GM06990 (cell line): ENCODE data around the gene CYP2R1.

Source experiments
- DNase-seq: peaks from one replicate; pipeline ENCODE4 v3.0.0-alpha.2; 2011; ENCODE audit not compliant: insufficient read length; ENCODE audit errors: extremely low read depth
- H3K27me3 ChIP-seq: replicated peaks from 2 replicates; pipeline ENCODE4 v1.6.0; 2011; ENCODE audit warnings: low read length; ENCODE audit not compliant: control insufficient read depth, insufficient read depth
- H3K36me3 ChIP-seq: 2 replicates; pipeline ENCODE4 v1.5.1; 2011; ENCODE audit warnings: low read length; ENCODE audit not compliant: control insufficient read depth, insufficient read depth
- H3K4me3 ChIP-seq: replicated peaks from 2 replicates; pipeline ENCODE4 v1.5.1; 2011; ENCODE audit warnings: low read depth, mild to moderate bottlenecking, control low read depth, low read length
- CTCF ChIP-seq: IDR thresholded peaks from 2 replicates; pipeline ENCODE4 v1.5.1; 2011; ENCODE audit warnings: low read length, control low read depth, mild to moderate bottlenecking, inconsistent platforms; ENCODE audit not compliant: insufficient read depth, poor library complexity, severe bottlenecking

The CYP2R1 gene

GRCh38 chr11:14907411-14908213 lies 15.6 kb upstream of the CYP2R1 start:
- no peaks in the 10 kb centered on the region for H3K36me3 ChIP-seq
- TF ChIP-seq CTCF: peak; percentile 92
- no peaks in the 10 kb centered on the region for H3K27me3 ChIP-seq
- H3K4me3 ChIP-seq: no peak overlapping the region
- DNase-seq: peak; percentile 55

- Histone ChIP-seq H3K4me3 (no peak overlapping the region), H3K27me3 (no peaks in the 10 kb centered on the region), H3K36me3 (no peaks in the 10 kb centered on the region)
- DNase-seq: no peak
- TF ChIP-seq CTCF: no peak
Measured at GRCh38 chr11:14906993-14907392, 15.0 kb upstream of the CYP2R1 start.

- Histone ChIP-seq H3K36me3 (no peaks in the 10 kb centered on the region), H3K4me3 (no peak overlapping the region), H3K27me3 (no peaks in the 10 kb centered on the region)
- peak; percentile 8 for DNase-seq
- no peak for TF ChIP-seq CTCF
Measured at GRCh38 chr11:14906578-14906977, 14.5 kb upstream of the CYP2R1 start.

- DNase-seq: peak; percentile 84
- Histone ChIP-seq H3K36me3 (no peaks in the 10 kb centered on the region), H3K4me3 (peak overlapping the region; percentile 57), H3K27me3 (no peaks in the 10 kb centered on the region)
- TF ChIP-seq CTCF: peak; percentile 66
Measured at GRCh38 chr11:14905104-14906033, 13.3 kb upstream of the CYP2R1 start.

GRCh38 chr11:14904745-14905103 lies 12.7 kb upstream of the CYP2R1 start:
- Histone ChIP-seq H3K4me3 (peak overlapping the region; percentile 57), H3K36me3 (no peaks in the 10 kb centered on the region), H3K27me3 (no peaks in the 10 kb centered on the region)
- peak; percentile 72 for DNase-seq
- peak; percentile 87 for TF ChIP-seq CTCF
